Activated CD4-positive, alpha-beta T cell treated with anti-CD3 and anti-CD28 coated beads for 48 hours (primary cell): Measurements from ENCODE around the gene TM6SF1.
"Not testable (repeated sequence)": the region's sequence is repeated elsewhere in the genome, so short reads cannot be mapped to it uniquely, and the experiment has no call there.

ENCODE experiments used
- DNase-seq: peaks from one replicate; pipeline ENCODE4 v3.0.0-alpha.2; 2020

TM6SF1 gene

DNA sequence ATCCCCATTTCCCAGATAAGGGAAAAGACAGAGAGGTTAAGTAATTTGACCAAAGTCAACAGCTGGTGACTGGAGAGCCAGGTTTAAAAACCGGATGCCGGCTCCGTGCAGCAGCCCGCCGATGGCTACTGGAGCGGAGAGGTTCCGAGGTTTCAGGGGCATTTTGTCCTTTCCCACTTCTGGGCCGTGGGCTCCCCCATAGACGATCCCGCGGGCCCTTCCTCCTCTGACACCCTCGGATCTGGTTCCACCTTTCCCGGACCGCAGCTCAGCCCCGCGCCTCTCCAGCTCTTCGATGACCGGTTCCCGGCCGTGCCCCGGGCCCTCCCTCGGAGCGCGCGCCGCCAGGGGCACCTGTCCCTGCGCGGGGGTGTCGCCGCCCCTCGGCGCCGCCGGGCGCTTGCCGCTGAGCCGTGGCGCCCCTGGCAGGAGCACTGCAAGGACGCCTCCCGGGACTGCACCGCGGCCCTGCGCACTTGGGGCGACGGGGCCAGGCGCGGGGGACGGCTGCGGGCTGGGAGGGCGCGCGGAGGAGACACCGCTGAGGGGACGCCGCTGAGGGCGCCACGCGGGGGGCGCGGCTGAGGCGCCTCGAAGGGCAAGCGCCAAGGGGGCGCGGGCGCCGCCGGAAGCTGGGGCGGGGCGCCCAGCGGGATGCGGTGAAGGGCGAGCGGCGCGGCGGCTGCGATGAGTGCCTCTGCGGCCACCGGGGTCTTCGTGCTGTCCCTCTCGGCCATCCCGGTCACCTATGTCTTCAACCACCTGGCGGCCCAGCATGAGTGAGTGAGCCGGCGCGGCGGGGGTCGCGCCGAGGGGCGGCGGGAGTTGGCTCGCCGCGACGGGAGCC is at the start of gene TM6SF1:
Gene TM6SF1, plus strand, starts transcription at position 652 of the 847 bp plus-strand sequence. Its CDS starts 36 bp downstream, at position 688.
- DNase-seq, result peak; percentile 13

GRCh38 chr15:83057696-83058376 is 49.6 kb upstream of the TM6SF1 start:
- DNase-seq, result no peak

DNA sequence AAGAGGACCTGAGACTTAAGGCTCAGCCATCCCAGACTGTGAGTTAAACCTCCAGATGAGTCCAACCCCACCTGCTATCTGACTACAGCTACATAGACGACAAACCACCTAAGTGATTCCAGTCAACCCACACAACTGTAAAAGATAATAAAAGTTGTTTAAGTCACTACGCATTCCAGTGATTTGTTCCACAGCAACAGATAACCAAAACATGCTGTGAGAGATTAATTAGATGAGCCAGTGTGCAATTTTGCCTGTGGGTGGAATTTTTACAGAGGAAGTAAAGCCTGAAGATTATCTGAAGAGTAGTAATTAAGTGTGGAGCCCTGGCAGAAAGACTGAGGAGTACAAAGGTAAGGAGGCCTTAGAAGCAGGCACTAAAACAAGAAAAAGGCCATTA is 45.8 kb upstream of the TM6SF1 start:
- DNase-seq, result no peak

DNA sequence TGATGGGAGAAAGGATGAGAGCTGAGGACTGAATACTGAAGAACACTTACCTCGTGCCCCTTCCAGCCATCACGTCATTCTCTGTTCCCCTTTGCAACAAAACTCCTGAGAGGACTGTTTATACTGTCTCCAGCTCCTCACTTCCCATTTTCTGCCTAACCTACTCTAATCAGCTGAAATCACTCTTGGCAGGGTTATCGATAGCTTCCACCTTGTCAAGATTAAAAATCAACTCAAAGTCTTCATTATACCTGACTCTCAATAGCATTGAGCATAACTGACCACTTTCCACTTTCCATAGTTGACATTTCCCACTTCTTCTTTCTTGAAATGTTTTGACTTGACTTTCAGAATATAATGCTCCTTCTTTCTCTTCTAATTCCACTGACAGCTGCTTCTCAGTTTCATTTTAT is 44.7 kb upstream of the TM6SF1 start:
- no peak for DNase-seq

GRCh38 chr15:83063551-83063950 is 43.9 kb upstream of the TM6SF1 start:
- no peak for DNase-seq

GRCh38 chr15:83064859-83065258 is 42.6 kb upstream of the TM6SF1 start:
- DNase-seq, result no peak

- no peak for DNase-seq
Measured at GRCh38 chr15:83065431-83065830, 42.0 kb upstream of the TM6SF1 start.

- no peak for DNase-seq
Measured at GRCh38 chr15:83066034-83066733, 41.3 kb upstream of the TM6SF1 start.

DNA sequence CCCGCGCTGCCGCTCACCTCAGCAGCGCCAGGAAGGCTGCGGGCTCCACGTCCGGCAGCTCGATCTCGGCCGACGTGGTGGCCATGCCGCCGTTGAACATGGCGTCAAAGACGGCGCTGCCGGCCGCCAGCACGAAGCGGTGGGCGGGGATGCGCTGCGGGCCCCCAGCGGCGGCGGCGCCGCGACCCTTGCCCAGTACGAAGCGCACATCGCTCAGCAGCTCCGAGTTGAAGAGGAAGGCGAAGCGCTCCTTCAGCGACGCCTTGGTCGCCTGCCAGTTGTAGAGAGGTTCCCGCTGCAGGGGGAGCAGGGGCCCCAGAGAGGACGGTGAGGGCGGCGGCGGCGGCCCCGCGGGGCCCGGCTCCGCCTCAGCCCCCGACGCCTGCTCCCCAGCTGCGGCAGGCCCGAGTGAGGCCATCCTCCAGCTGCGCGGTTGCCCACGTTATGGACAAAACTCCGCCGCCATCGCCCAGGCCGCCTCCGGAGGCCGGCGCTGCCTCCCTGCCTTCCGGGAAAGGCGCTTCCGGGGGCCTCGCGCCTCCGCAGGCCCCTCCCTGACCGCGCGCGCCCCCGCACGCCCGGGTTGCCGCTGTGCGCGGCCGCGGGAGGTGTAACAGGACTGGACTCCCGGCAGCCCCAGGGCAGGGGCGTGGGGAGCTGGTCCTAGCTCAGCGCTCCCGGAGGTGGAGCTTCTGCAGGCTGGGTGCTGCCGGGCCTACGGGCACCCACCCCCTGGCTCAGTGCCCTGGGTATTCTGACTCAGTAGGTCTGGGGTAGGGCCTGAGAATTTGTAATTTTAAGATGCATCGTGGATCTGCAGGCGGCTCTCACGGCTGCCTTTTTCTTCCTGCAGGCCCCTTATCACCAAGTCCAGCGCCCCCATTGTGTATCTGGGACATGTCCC is 40.5 kb upstream of the TM6SF1 start, which contains the start of gene BTBD1:
Gene BTBD1, minus strand, starts transcription at position 519 of the 904 bp plus-strand sequence. Its CDS starts 101 bp downstream, at position 418.
- peak; percentile 94 for DNase-seq

- no peak for DNase-seq
Measured at GRCh38 chr15:83067638-83067962, 39.8 kb upstream of the TM6SF1 start.

- no peak for DNase-seq
Measured at GRCh38 chr15:83068054-83068453, 39.4 kb upstream of the TM6SF1 start.

DNA sequence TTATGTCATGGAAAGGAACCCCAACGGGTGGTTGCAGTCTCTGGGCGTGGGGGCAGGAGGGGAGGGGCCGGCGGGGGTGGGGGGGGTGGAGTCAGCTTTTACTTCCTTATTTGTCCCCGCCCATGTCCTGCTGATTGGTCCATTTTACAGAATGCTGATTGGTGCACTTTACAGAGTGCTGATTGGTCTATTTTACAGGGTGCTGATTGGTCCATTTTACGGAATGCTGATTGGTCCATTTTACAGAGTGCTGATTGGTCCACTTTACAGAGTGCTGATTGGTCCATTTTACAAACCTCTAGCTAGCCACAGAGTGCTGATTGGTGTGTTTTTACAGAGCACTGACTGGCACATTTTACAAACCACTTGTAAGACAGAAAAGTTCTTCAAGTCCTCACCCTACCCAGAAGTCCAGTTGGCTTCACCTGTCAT is 38.2 kb upstream of the TM6SF1 start:
- DNase-seq, result peak; percentile 55

DNA sequence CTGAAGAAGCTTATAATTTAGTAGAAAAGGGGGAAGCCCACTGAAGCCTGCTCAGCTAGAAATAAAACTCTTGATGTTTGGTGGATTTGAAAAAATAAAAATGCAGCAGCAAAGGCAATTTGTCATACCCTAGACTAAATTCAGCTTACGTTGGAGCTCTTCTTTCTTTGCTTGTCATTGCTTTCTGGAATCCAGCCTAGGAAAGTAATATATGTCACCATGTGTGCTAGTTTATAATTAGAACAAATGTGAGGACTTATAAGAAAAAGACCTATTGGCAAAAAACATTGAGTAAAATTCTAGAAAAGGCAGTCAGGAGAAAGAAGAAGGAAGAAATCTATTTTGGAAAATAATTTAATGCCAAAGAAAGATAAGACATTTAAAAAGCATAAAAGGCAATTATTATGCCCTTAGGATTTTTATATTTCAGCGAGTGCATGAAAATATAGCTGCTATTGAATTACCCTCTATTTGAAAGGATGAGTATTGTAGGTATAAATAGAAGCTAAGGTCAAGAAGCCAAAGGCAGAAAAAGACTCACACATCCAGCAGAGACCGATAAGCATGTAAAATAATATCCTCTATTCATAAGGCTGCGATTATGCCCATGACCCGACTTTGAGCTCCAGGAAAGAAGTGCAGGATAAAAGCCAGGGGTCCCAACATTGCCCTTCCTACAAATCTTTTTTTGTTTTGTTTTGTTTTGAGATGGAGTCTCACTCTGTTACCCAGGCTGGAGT is 29.8 kb upstream of the TM6SF1 start:
- no peak for DNase-seq

- no peak for DNase-seq
Measured at GRCh38 chr15:83078712-83079111, 28.7 kb upstream of the TM6SF1 start.

GRCh38 chr15:83081256-83082014 is 26.0 kb upstream of the TM6SF1 start:
- no peak for DNase-seq

GRCh38 chr15:83082730-83083386 is 24.6 kb upstream of the TM6SF1 start:
- DNase-seq, result no peak

GRCh38 chr15:83085461-83085860 is 22.0 kb upstream of the TM6SF1 start:
- DNase-seq, result not testable (repeated sequence)

DNA sequence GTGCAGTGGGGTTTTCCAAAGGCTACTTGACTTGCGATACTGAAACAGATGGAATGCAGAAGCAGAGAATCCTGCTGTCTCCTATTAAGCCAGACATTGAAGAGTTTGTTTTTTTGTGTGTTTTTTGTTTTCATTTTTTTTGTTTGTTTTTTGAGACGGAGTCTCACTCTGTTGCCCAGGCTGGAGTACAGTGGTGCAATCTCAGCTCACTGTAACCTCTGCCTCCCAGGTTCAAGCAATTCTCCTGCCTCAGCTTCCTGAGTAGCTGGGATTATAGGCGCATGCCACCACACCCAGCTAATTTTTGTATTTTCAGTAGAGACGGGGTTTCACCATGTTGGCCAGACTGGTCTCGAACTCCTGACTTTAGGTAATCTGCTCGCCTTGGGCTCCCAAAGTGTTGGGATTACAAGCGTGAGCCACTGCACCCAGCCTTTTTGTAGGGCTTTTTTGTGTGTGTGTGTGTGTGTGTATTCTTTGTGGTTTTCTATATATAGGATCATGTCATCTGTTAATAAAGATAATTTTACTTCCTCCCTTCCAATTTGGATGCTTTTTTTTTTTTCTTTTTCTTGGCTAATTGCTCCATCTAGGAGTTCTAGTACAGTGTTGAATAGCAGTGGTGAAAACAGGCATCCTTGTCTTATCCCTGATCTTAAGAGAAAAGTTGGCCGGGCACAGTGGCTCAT is 21.4 kb upstream of the TM6SF1 start:
- not testable (repeated sequence) for DNase-seq

GRCh38 chr15:83087576-83087975 is 19.9 kb upstream of the TM6SF1 start:
- no peak for DNase-seq

GRCh38 chr15:83088876-83089275 is 18.6 kb upstream of the TM6SF1 start:
- no peak for DNase-seq
